Stimulated activated CD4-positive, alpha-beta T cell treated with anti-CD3 and anti-CD28 coated beads, Interleukin-4, amount 100 ng/mL, for 48 hours (primary cell): ENCODE measurements around the gene SCAMP5.

Experiments
- DNase-seq, 2 donors: peaks; one replicate each; pipeline ENCODE4 v3.0.0-alpha.2; 2020; ENCODE audit warnings: low read depth in 2 of 2

Gene SCAMP5

GRCh38 chr15:74977599-74977998, 17.8 kb upstream of the SCAMP5 start:
- DNase-seq = peak in 1 of 2 donors; percentile 38

GRCh38 chr15:74978077-74978476, 17.3 kb upstream of the SCAMP5 start:
- no peak for DNase-seq

GRCh38 chr15:74978503-74978902, 16.9 kb upstream of the SCAMP5 start:
- DNase-seq = peak; percentile 45 to 54

- DNase-seq = no peak
Observed at GRCh38 chr15:74982183-74982582, 13.2 kb upstream of the SCAMP5 start.

GRCh38 chr15:74983725-74984231, 11.6 kb upstream of the SCAMP5 start:
- DNase-seq = peak; percentile 33 to 63

- peak; percentile 16 to 20 for DNase-seq
Observed at GRCh38 chr15:74988007-74988800, 7.2 kb upstream of the SCAMP5 start.

GRCh38 chr15:74989527-74989926, 5.8 kb upstream of the SCAMP5 start:
- no peak for DNase-seq

GRCh38 chr15:74992619-74993018, 2.7 kb upstream of the SCAMP5 start:
- DNase-seq = no peak

- no peak for DNase-seq
Observed at GRCh38 chr15:74994236-74994635, 1.1 kb upstream of the SCAMP5 start.

- no peak for DNase-seq
Observed at GRCh38 chr15:74994685-74995084, 678 bp upstream of the SCAMP5 start.

- DNase-seq = no peak
Observed at GRCh38 chr15:74995779-74996765, 709 bp downstream of the SCAMP5 start.

- no peak for DNase-seq
Observed at GRCh38 chr15:74997141-74997540, 1.8 kb downstream of the SCAMP5 start.

GRCh38 chr15:74997543-74997942, 2.2 kb downstream of the SCAMP5 start:
- no peak for DNase-seq

- DNase-seq = no peak
Observed at GRCh38 chr15:75001310-75001709, 5.9 kb downstream of the SCAMP5 start.

- no peak for DNase-seq
Observed at GRCh38 chr15:75002398-75002797, 7.0 kb downstream of the SCAMP5 start.

- DNase-seq = no peak
Observed at GRCh38 chr15:75007216-75007615, 11.9 kb downstream of the SCAMP5 start.

- no peak for DNase-seq
Observed at GRCh38 chr15:75008221-75008625, 12.9 kb downstream of the SCAMP5 start.

GRCh38 chr15:75008629-75009326, 13.4 kb downstream of the SCAMP5 start:
- no peak for DNase-seq

- no peak for DNase-seq
Observed at GRCh38 chr15:75016431-75016830, 21.1 kb downstream of the SCAMP5 start.

GRCh38 chr15:75019916-75020315, 24.6 kb downstream of the SCAMP5 start:
- DNase-seq = no peak

- no peak for DNase-seq
Observed at GRCh38 chr15:75021341-75021740, 26.0 kb downstream of the SCAMP5 start.

- no peak for DNase-seq
Observed at GRCh38 chr15:75022783-75023180, 27.4 kb downstream of the SCAMP5 start.
